IPS-20b (cell line): Measurements from ENCODE around the gene PMEPA1.

Source experiments
- H3K27ac ChIP-seq: one replicate; pipeline ENCODE4 v1.5.1; 2013; ENCODE audit warnings: low read length
- H3K27me3 ChIP-seq: 2 replicates; pipeline ENCODE4 v1.6.1; 2013; ENCODE audit warnings: mild to moderate bottlenecking, low read length, inconsistent platforms; ENCODE audit not compliant: insufficient read depth
- H3K36me3 ChIP-seq: 2 replicates; pipeline ENCODE4 v1.6.1; 2013; ENCODE audit warnings: low read depth, mild to moderate bottlenecking, inconsistent platforms, low read length, moderate library complexity; ENCODE audit not compliant: insufficient read depth
- H3K4me1 ChIP-seq: 2 replicates; pipeline ENCODE4 v1.6.1; 2013; ENCODE audit warnings: mild to moderate bottlenecking, control low read depth, inconsistent platforms, low read length, moderate library complexity; ENCODE audit not compliant: insufficient read depth
- H3K4me3 ChIP-seq: 2 replicates; pipeline ENCODE4 v1.5.1; 2013; ENCODE audit warnings: mild to moderate bottlenecking, low read length, inconsistent platforms
- H3K9ac ChIP-seq: 2 replicates; pipeline ENCODE4 v1.6.1; 2013; ENCODE audit warnings: low read depth, mild to moderate bottlenecking, inconsistent platforms, low read length, moderate library complexity
- H3K9me3 ChIP-seq: 2 replicates; pipeline ENCODE4 v1.6.1; 2013; ENCODE audit warnings: mild to moderate bottlenecking, low read depth, low read length, inconsistent platforms; ENCODE audit not compliant: insufficient read depth

Gene PMEPA1

DNA sequence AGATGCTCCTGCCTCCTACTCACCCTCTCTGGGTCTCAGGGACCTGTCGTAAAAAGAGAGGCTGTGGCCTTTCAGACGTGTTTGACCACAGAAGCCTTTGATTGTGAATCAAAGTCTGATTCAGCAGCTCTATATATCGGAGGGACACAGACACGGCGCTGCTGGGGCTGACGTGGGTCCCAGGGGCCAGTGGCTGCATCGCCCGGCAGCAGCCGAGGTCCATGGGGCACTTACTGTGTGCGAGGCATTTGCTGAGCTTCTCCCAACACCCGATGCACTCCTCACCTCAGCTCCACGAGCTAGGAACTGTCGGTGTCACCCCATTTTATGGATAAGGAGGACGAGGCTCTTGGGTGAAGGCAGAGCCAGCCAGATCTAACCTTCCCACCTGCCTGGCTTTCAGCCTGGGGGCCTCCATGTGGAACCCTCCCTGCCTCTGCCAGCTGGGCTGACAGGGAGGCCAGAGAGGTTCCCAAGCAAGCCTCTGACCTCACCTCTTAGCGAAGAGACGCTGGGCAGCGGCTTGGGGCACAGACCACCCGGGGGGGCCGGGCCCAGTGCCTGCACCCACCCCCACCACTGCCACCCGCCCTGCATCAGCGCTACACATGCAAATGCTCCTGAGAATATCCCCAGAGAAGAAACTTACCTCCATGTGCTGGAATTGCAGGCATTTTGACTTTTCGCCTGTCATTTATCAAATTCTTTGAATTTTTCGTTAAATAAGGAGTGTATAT, 19.9 kb downstream of the PMEPA1 start:
- Histone ChIP-seq H3K4me3 (no peak overlapping the region), H3K27me3 (no peaks in the 10 kb centered on the region), H3K4me1 (peaks cover 19% of the 10 kb centered on the region), H3K27ac (no peak overlapping the region), H3K9ac (no peak overlapping the region), H3K36me3 (no peaks in the 10 kb centered on the region), H3K9me3 (no peaks in the 10 kb centered on the region)

DNA sequence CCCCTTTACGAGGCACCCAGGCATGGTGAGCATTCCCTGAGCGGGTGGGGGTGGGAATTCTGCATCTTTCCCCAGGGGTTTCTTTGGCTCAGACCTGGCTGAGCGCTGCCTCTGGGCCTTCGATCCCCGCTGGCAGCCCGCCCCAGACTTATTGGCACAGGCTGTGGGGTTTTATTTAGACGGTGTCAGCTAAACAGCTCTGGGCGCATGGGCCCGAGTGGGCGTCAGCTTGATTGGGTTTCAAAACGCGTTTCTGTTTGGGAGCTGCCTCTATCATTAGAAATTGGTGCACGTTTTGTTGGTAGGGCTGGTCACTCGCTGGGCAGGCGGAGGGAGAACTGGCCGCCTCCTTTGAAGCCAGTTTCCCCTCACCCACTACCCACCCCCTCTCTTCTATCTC, 21.0 kb downstream of the PMEPA1 start:
- Histone ChIP-seq H3K27ac (no peak overlapping the region), H3K36me3 (no peaks in the 10 kb centered on the region), H3K4me1 (peaks cover 27% of the 10 kb centered on the region), H3K27me3 (no peaks in the 10 kb centered on the region), H3K9ac (no peak overlapping the region), H3K4me3 (no peak overlapping the region), H3K9me3 (no peaks in the 10 kb centered on the region)

GRCh38 chr20:57688295-57688694, 21.5 kb downstream of the PMEPA1 start:
- H3K27ac ChIP-seq: no peak overlapping the region
- H3K27me3 ChIP-seq: no peaks in the 10 kb centered on the region
- H3K36me3 ChIP-seq: no peaks in the 10 kb centered on the region
- no peak overlapping the region for H3K9ac ChIP-seq
- H3K4me1 ChIP-seq: peaks cover 26% of the 10 kb centered on the region
- H3K4me3 ChIP-seq: no peak overlapping the region
- H3K9me3 ChIP-seq: no peaks in the 10 kb centered on the region

- Histone ChIP-seq H3K27me3 (no peaks in the 10 kb centered on the region), H3K9me3 (no peaks in the 10 kb centered on the region), H3K4me1 (peaks cover 26% of the 10 kb centered on the region), H3K27ac (no peak overlapping the region), H3K4me3 (no peak overlapping the region), H3K36me3 (no peaks in the 10 kb centered on the region), H3K9ac (no peak overlapping the region)
Measured at GRCh38 chr20:57686931-57687652, 22.7 kb downstream of the PMEPA1 start.

- Histone ChIP-seq H3K4me1 (peaks cover 32% of the 10 kb centered on the region), H3K9me3 (no peaks in the 10 kb centered on the region), H3K9ac (no peak overlapping the region), H3K4me3 (no peak overlapping the region), H3K27me3 (no peaks in the 10 kb centered on the region), H3K36me3 (no peaks in the 10 kb centered on the region), H3K27ac (no peak overlapping the region)
Measured at GRCh38 chr20:57685146-57685758, 24.6 kb downstream of the PMEPA1 start.

GRCh38 chr20:57684808-57685140, 25.0 kb downstream of the PMEPA1 start:
- H3K36me3 ChIP-seq: no peaks in the 10 kb centered on the region
- no peak overlapping the region for H3K27ac ChIP-seq
- no peak overlapping the region for H3K9ac ChIP-seq
- H3K9me3 ChIP-seq: no peaks in the 10 kb centered on the region
- no peaks in the 10 kb centered on the region for H3K27me3 ChIP-seq
- peaks cover 32% of the 10 kb centered on the region for H3K4me1 ChIP-seq
- H3K4me3 ChIP-seq: no peak overlapping the region; the same call in 1 of the 2 replicates

GRCh38 chr20:57683881-57684807, 25.7 kb downstream of the PMEPA1 start:
- Histone ChIP-seq H3K4me3 (peak overlapping the region; percentile 2; the same call in 1 of the 2 replicates), H3K27me3 (no peaks in the 10 kb centered on the region), H3K4me1 (peaks cover 32% of the 10 kb centered on the region), H3K9me3 (no peaks in the 10 kb centered on the region), H3K27ac (no peak overlapping the region), H3K9ac (0 out of 2 replicates have a peak overlapping the region, but pooled peaks have one; percentile 35), H3K36me3 (no peaks in the 10 kb centered on the region)

DNA sequence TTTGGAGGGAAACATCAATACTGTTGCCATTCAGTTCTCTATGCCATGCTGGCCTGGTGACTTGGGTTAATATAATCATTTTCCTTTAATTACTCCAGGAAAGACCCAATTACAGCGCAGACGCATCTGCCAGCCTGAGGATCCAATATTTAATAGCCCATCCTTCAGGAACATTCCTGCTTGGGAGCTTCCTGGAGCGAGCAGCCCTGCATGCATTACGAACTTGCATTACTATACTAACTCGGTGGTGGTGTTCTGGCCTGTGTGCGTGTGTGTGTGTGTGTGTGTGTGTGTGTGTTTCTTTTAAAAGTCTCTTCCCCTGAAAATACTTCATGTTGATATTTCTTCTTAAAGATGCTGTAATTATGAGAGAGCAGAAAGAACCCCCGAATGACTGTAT, 26.5 kb downstream of the PMEPA1 start:
- Histone ChIP-seq H3K4me3 (no peak overlapping the region; the same call in 1 of the 2 replicates), H3K9ac (peak overlapping the region; percentile 33; the same call in 1 of the 2 replicates), H3K9me3 (no peaks in the 10 kb centered on the region), H3K4me1 (peaks cover 39% of the 10 kb centered on the region), H3K27me3 (no peaks in the 10 kb centered on the region), H3K27ac (no peak overlapping the region), H3K36me3 (no peaks in the 10 kb centered on the region)

DNA sequence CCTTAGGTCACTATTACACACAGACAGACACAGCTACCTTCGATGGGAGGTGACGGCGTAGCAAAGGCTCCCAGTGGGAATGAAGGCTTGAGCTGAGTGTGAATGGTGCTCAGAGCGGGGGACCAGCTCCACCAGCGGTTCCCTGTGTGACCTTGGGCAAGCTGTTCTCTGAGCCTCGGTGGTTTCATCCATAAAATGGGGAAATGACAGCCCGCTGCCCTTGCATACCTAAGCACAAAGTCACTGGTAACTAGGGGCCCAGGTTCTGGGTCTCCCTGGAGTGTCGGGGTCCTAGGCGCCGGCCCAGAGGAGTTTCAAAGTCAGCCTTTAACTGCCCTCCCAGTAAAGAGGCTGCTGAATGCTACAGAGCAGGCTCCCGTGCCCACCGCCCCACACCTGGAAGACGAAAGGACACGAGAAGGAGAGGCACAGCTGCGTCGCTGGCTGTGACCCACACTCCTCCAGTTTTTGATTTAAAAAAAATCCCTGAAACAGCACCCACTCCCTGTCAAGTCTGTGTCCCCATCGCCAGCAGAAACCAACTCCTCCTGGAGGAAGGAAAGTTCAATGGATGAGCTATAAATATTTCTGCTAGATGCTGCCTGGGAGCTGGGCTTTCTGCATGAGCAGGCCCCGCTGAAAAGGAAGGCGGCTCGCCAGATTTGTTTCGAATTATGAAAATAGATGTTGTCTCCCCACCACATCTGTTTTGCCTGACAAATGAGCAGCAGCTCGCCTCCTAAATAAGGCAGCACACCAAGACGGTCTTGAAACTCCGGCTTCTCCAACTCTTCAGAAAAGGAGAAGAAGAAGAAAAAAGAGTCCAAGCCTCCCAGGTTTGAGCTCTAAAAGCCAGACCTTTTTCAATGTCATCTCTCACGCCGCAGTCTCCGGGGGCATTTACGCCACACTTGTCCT, 27.4 kb downstream of the PMEPA1 start:
- H3K9me3 ChIP-seq: no peaks in the 10 kb centered on the region
- no peak overlapping the region for H3K27ac ChIP-seq
- H3K9ac ChIP-seq: peak overlapping the region; percentile 33; the same call in 1 of the 2 replicates
- H3K4me3 ChIP-seq: no peak overlapping the region
- H3K4me1 ChIP-seq: peaks cover 48% of the 10 kb centered on the region
- no peaks in the 10 kb centered on the region for H3K27me3 ChIP-seq
- no peaks in the 10 kb centered on the region for H3K36me3 ChIP-seq

DNA sequence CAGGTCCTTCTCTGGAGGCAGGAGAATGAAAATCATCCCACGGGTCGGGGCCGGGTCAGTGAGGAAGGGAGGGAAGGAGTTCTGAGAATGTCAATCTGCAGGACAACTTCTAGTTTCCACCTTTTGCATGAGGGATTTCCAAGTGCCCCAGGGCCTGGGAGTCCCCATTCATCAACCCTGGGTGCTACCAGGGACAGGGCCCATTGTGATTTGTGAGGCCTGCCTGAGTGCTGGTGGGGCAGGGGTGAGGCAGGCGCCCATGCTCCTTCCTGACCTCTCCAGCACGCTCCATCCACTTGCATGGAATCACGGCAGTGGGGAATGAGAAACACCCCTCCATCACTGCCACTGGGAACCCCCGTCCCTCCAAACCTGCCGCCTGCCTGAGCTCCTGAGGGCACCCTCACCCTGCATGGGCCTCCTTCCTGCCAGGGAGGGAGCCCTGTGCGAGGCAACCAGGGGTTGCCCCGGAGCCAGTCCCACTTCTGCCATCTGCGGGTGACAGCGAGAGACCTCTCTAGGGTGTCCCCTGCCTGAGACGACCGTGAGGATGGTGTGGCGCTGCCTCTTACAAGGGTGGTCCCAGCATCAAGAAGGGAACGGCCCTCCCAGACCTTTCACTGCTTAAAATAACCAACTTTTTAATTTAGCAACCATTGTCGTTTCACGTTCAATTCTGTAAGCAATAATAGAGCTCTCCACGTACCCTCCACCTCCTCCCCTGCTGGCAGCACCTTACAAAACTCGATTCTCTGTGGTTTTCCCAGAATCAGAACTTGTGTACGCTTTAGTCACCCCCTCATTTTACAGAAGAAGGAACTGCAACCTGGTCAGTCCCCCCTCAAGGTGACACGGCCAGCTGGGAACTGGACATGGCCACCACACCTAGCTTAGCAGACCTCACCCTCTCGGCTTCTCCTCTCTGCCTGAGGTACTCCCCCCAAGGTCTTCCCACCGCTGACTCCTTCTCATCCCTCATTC, 28.6 kb downstream of the PMEPA1 start:
- no peak overlapping the region for H3K9ac ChIP-seq
- no peak overlapping the region for H3K27ac ChIP-seq
- H3K36me3 ChIP-seq: no peaks in the 10 kb centered on the region
- H3K4me1 ChIP-seq: peaks cover 50% of the 10 kb centered on the region
- H3K27me3 ChIP-seq: no peaks in the 10 kb centered on the region
- H3K4me3 ChIP-seq: no peak overlapping the region
- no peaks in the 10 kb centered on the region for H3K9me3 ChIP-seq
